Spleen (tissue), 11 donors: Measurements from ENCODE around the gene MIGA1. TPM values are rescaled to one million over a fixed set of nuclear protein-coding genes. Genes with fewer than 3 reads are reported as not detected.

Experiments used
- DNase-seq: peaks from one replicate; pipeline ENCODE4 v3.0.0-alpha.2; 2020
- H3K27ac ChIP-seq, 8 donors: fragments of 200-600 bp; sonication (generic) in 7 of 8; 1 replicate in 4 of 8; 2 replicates in 4 of 8; pipeline versions ENCODE4 v1.5.0 to v1.8.0; 2016 to 2021; ENCODE audit warnings: inconsistent platforms in 4 of 8, mild to moderate bottlenecking in 4 of 8, moderate library complexity in 1 of 8
- H3K27me3 ChIP-seq, 7 donors: fragments of 200-600 bp; sonication (generic) in 6 of 7; replicated peaks in 1 of 7; 1 replicate in 4 of 7; 2 replicates in 3 of 7; pipeline versions ENCODE4 v1.5.0 to v1.8.0; 2016 to 2021; ENCODE audit warnings: inconsistent platforms in 3 of 7, mild to moderate bottlenecking in 1 of 7
- H3K36me3 ChIP-seq, 6 donors: fragments of 200-600 bp; sonication (generic) in 5 of 6; 1 replicate in 4 of 6; 2 replicates in 2 of 6; pipeline versions ENCODE4 v1.5.0 to v1.8.0; 2016 to 2021; ENCODE audit warnings: inconsistent platforms in 2 of 6
- H3K4me1 ChIP-seq, 6 donors: fragments of 200-600 bp; sonication (generic) in 5 of 6; 1 replicate in 3 of 6; 2 replicates in 3 of 6; pipeline versions ENCODE4 v1.5.0 to v1.8.0; 2016 to 2021; ENCODE audit warnings: inconsistent platforms in 3 of 6
- H3K4me3 ChIP-seq, 8 donors: fragments of 200-600 bp; sonication (generic) in 7 of 8; 1 replicate in 4 of 8; 2 replicates in 4 of 8; pipeline versions ENCODE4 v1.5.0 to v1.8.0; 2016 to 2021; ENCODE audit warnings: inconsistent platforms in 4 of 8, mild to moderate bottlenecking in 4 of 8, moderate library complexity in 2 of 8
- H3K9me3 ChIP-seq, 8 donors: fragments of 200-600 bp; sonication (generic) in 7 of 8; 1 replicate in 4 of 8; 2 replicates in 4 of 8; pipeline versions ENCODE4 v1.5.0 to v1.8.0; 2016 to 2021; ENCODE audit warnings: inconsistent platforms in 4 of 8
- CTCF ChIP-seq, 11 experiments: fragments of 200-600 bp in 7 of 11; fragments of 450-650 bp in 4 of 11; sonication (generic) in 4 of 11; IDR thresholded peaks in 8 of 11; conservative IDR thresholded peaks in 3 of 11; 1 replicate in 7 of 11; 2 replicates in 4 of 11; pipeline versions ENCODE4 v1.4.0 to v1.8.0; 2016 to 2021; ENCODE audit warnings: antibody characterized with exemption in 11 of 11, inconsistent platforms in 4 of 11, mild to moderate bottlenecking in 1 of 11
- POLR2A ChIP-seq, 3 donors: fragments of 450-650 bp; IDR thresholded peaks; one replicate each; pipeline ENCODE4 v1.5.1; 2017; ENCODE audit warnings: antibody characterized with exemption in 3 of 3, mild to moderate bottlenecking in 1 of 3
- POLR2AphosphoS5 ChIP-seq, 3 donors: sonication (generic); formaldehyde crosslinking; IDR thresholded peaks; one replicate each; pipeline ENCODE4 v1.5.1; 2017; ENCODE audit warnings: antibody characterized with exemption in 3 of 3
- WGBS, 5 donors: extraction: QIAGEN DNeasy Blood & Tissue Kit in 3 of 5; methylation state at CpG; one replicate each; pipeline versions ENCODE4 v1.1.5 to v1.1.7; 2013 to 2018; 5-methylcytosine and 5-hydroxymethylcytosine counted together
- intact Hi-C: fragments of 100-400 bp; cut with DNase I; formaldehyde crosslinking; loops from one replicate; pipeline ENCODE4 v1.15.0; 2023; ENCODE audit warnings: low total_unique reads
- polyA plus RNA-seq, 3 donors: library from polyadenylated mRNA; stranded (reverse); fragments of 200-250 nt; gene quantifications; one replicate each; pipeline ENCODE4 v1.2.1, GENCODE V29; 2013
- total RNA-seq, 7 donors: library from RNA; depleted of rRNA in 3 of 7; stranded (reverse); fragments of >200 nt in 3 of 7; fragmentation: NEBNext Ultra II Directional in 4 of 7; extraction: Animal tissue kit (Norgen Biotek cat#: 25700) in 4 of 7; gene quantifications; one replicate each; pipeline versions ENCODE4 v1.1.0 to v1.2.1, GENCODE V29; 2016 to 2021
- donor health status: healthy with polysubstance abuse.
- donor health status: DM: no; HTN: no; CAD: no; lungs with moderate emphysema.
- donor health status: DM: no; HTN: no; CAD: no.
- donor health status: Bipolar disorder and iron deficiency.
- donor health status: healthy.
- donor health status: DM: no; HTN: no; CAD: no.
- donor health status: DM: yes; HTN: yes; CAD: no.

Gene MIGA1
- total and polyA plus RNA-seq, 10 donors = 2.4 to 20.2 (median 16.5) TPM

GRCh38 chr1:77857552-77857951, 78.1 kb downstream of the MIGA1 start:
- intact Hi-C loops = no loop called here
- no peak overlapping the region for H3K4me3 ChIP-seq
- TF ChIP-seq POLR2A (IDR thresholded peaks at IDR 0.05) (no peak), CTCF (IDR thresholded peaks at IDR 0.05 in 8 of 11, conservative IDR thresholded peaks at IDR 0.05 in 3 of 11) (no peak), POLR2AphosphoS5 (IDR thresholded peaks at IDR 0.05) (no peak)
- no peak overlapping the region for H3K27ac ChIP-seq
- no peak for DNase-seq
- H3K36me3 ChIP-seq = peaks cover 0 to 70% (median 15%) of the 10 kb centered on the region in 6 donors
- peaks cover 0 to 36% (median 28%) of the 10 kb centered on the region in 8 donors for H3K9me3 ChIP-seq
- H3K27me3 ChIP-seq = no peaks in the 10 kb centered on the region
- no peaks in the 10 kb centered on the region for H3K4me1 ChIP-seq
- WGBS, 5 donors = 91 to 96% (median 93%) methylated on average over 4 of the region's 4 CpGs

- intact Hi-C loops = no loop called here
- peaks cover 0 to 71% (median 22%) of the 10 kb centered on the region in 6 donors for H3K36me3 ChIP-seq
Measured at GRCh38 chr1:77858725-77859124, 79.3 kb downstream of the MIGA1 start.

GRCh38 chr1:77859248-77859647, 79.8 kb downstream of the MIGA1 start:
- intact Hi-C loops = no loop called here
- no peaks in the 10 kb centered on the region for H3K4me1 ChIP-seq
- H3K27ac ChIP-seq = no peak overlapping the region
- peaks cover 0 to 29% (median 22%) of the 10 kb centered on the region in 8 donors for H3K9me3 ChIP-seq
- no peak for TF ChIP-seq POLR2A (IDR thresholded peaks at IDR 0.05)
- no peak for TF ChIP-seq POLR2AphosphoS5 (IDR thresholded peaks at IDR 0.05)
- TF ChIP-seq CTCF (IDR thresholded peaks at IDR 0.05 in 8 of 11, conservative IDR thresholded peaks at IDR 0.05 in 3 of 11) = no peak
- WGBS, 5 donors = 88 to 96% (median 90%) methylated on average over 2 of the region's 2 CpGs
- H3K4me3 ChIP-seq = no peak overlapping the region
- H3K27me3 ChIP-seq = no peaks in the 10 kb centered on the region
- DNase-seq = no peak
- peaks cover 0 to 71% (median 26%) of the 10 kb centered on the region in 6 donors for H3K36me3 ChIP-seq

More at GRCh38 chr1:77858725-77859124, 79.3 kb downstream of the MIGA1 start:
- Histone ChIP-seq H3K4me3 (no peak overlapping the region), H3K9me3 (peaks cover 0 to 34% (median 27%) of the 10 kb centered on the region in 8 donors), H3K4me1 (no peaks in the 10 kb centered on the region), H3K27me3 (no peaks in the 10 kb centered on the region), H3K27ac (no peak overlapping the region)
- no peak for TF ChIP-seq POLR2AphosphoS5 (IDR thresholded peaks at IDR 0.05)
- no peak for TF ChIP-seq CTCF (IDR thresholded peaks at IDR 0.05 in 8 of 11, conservative IDR thresholded peaks at IDR 0.05 in 3 of 11)
- TF ChIP-seq POLR2A (IDR thresholded peaks at IDR 0.05) = no peak
- 94 to 98% (median 97%) methylated on average over 3 of the region's 3 CpGs for WGBS, 5 donors
- no peak for DNase-seq

GRCh38 chr1:77866296-77866695, 86.8 kb downstream of the MIGA1 start:
- Histone ChIP-seq H3K9me3 (no peaks in the 10 kb centered on the region), H3K27me3 (no peaks in the 10 kb centered on the region), H3K4me3 (no peak overlapping the region), H3K27ac (no peak overlapping the region), H3K36me3 (peaks cover 0 to 79% (median 46%) of the 10 kb centered on the region in 6 donors), H3K4me1 (no peaks in the 10 kb centered on the region)
- DNase-seq = no peak
- TF ChIP-seq POLR2AphosphoS5 (IDR thresholded peaks at IDR 0.05) = no peak
- no peak for TF ChIP-seq POLR2A (IDR thresholded peaks at IDR 0.05)
- TF ChIP-seq CTCF (IDR thresholded peaks at IDR 0.05 in 8 of 11, conservative IDR thresholded peaks at IDR 0.05 in 3 of 11) = no peak
- 85 to 93% (median 91%) methylated on average over 4 of the region's 4 CpGs for WGBS, 5 donors
- intact Hi-C loops = no loop called here
